Trophoblast cell (in vitro differentiated cells and primary cell): ENCODE data around the gene FRMD1.

Experiments used
- DNase-seq, 2 donors: peaks; one replicate each; pipeline ENCODE4 v3.0.0-alpha.2; 2016
- H2AFZ ChIP-seq: 2 replicates; pipeline ENCODE4 v1.6.1; 2013; ENCODE audit warnings: low read length, moderate library complexity, mild to moderate bottlenecking; ENCODE audit not compliant: insufficient read depth, poor library complexity
- H2AK5ac ChIP-seq: 2 replicates; pipeline ENCODE4 v1.6.1; 2013; ENCODE audit warnings: mild to moderate bottlenecking, low read length
- H2BK120ac ChIP-seq: 2 replicates; pipeline ENCODE4 v1.6.1; 2013; ENCODE audit warnings: low read length, mild to moderate bottlenecking, moderate library complexity; ENCODE audit not compliant: insufficient read depth, poor library complexity
- H2BK12ac ChIP-seq: 2 replicates; pipeline ENCODE4 v1.6.1; 2013; ENCODE audit warnings: mild to moderate bottlenecking, low read length, moderate library complexity
- H2BK5ac ChIP-seq: 2 replicates; pipeline ENCODE4 v1.6.1; 2013; ENCODE audit warnings: low read length, low read depth, moderate library complexity, mild to moderate bottlenecking; ENCODE audit not compliant: poor library complexity
- H3K14ac ChIP-seq: 2 replicates; pipeline ENCODE4 v1.6.1; 2013; ENCODE audit warnings: mild to moderate bottlenecking, low read length
- H3K18ac ChIP-seq: 2 replicates; pipeline ENCODE4 v1.6.1; 2013; ENCODE audit warnings: mild to moderate bottlenecking, low read length
- H3K23ac ChIP-seq: 2 replicates; pipeline ENCODE4 v1.6.1; 2013; ENCODE audit warnings: low read length
- H3K27ac ChIP-seq: 2 replicates; pipeline ENCODE4 v1.5.1; 2013; ENCODE audit warnings: low read depth, mild to moderate bottlenecking, inconsistent platforms, low read length, moderate library complexity
- H3K27me3 ChIP-seq: 2 replicates; pipeline ENCODE4 v1.6.1; 2013; ENCODE audit warnings: inconsistent platforms, mild to moderate bottlenecking, low read length, moderate library complexity; ENCODE audit not compliant: insufficient read depth
- H3K36me3 ChIP-seq, 2 experiments: 1 replicate in 1 of 2; 2 replicates in 1 of 2; pipeline ENCODE4 v1.6.1; 2013; ENCODE audit warnings: low read length in 2 of 2, mild to moderate bottlenecking in 2 of 2, moderate library complexity in 1 of 2; ENCODE audit not compliant: insufficient read depth in 2 of 2, control insufficient read depth in 1 of 2
- H3K4ac ChIP-seq: 2 replicates; pipeline ENCODE4 v1.6.1; 2013; ENCODE audit warnings: low read depth, mild to moderate bottlenecking, low read length, moderate library complexity
- H3K4me1 ChIP-seq, 2 experiments: 1 replicate in 1 of 2; 2 replicates in 1 of 2; pipeline ENCODE4 v1.6.1; 2013; ENCODE audit warnings: low read length in 2 of 2, mild to moderate bottlenecking in 2 of 2, moderate library complexity in 1 of 2; ENCODE audit not compliant: insufficient read depth in 2 of 2, control insufficient read depth in 1 of 2
- H3K4me2 ChIP-seq: 2 replicates; pipeline ENCODE4 v1.6.1; 2013; ENCODE audit warnings: inconsistent platforms, mild to moderate bottlenecking, low read length, moderate library complexity
- H3K4me3 ChIP-seq: 2 replicates; pipeline ENCODE4 v1.5.1; 2013; ENCODE audit warnings: mild to moderate bottlenecking, low read depth, low read length, inconsistent platforms
- H3K79me1 ChIP-seq: one replicate; pipeline ENCODE4 v1.6.1; 2013; ENCODE audit warnings: low read length
- H3K79me2 ChIP-seq: 2 replicates; pipeline ENCODE4 v1.6.1; 2013; ENCODE audit warnings: low read length, mild to moderate bottlenecking; ENCODE audit not compliant: control insufficient read depth, insufficient read depth, poor library complexity
- H3K9ac ChIP-seq: 2 replicates; pipeline ENCODE4 v1.6.1; 2013; ENCODE audit warnings: mild to moderate bottlenecking, low read length
- H3K9me3 ChIP-seq: 2 replicates; pipeline ENCODE4 v1.6.1; 2013; ENCODE audit warnings: low read depth, mild to moderate bottlenecking, control low read depth, inconsistent platforms, low read length; ENCODE audit not compliant: insufficient read depth
- H4K12ac ChIP-seq: 2 replicates; pipeline ENCODE4 v1.6.1; 2013; ENCODE audit warnings: low read depth, mild to moderate bottlenecking, low read length, moderate library complexity
- H4K8ac ChIP-seq: 2 replicates; pipeline ENCODE4 v1.6.1; 2013; ENCODE audit warnings: low read depth, mild to moderate bottlenecking, low read length, moderate library complexity
- H4K91ac ChIP-seq: one replicate; pipeline ENCODE4 v1.6.1; 2013; ENCODE audit warnings: low read depth, mild to moderate bottlenecking, low read length, moderate library complexity
- WGBS: extraction: QIAGEN DNeasy Blood & Tissue Kit; methylation state at CpG from one replicate; pipeline ENCODE4 v1.1.7; 2013; ENCODE audit warnings: missing lambda C conversion rate; ENCODE audit not compliant: insufficient read length, insufficient coverage; ENCODE audit errors: extremely low coverage; 5-methylcytosine and 5-hydroxymethylcytosine counted together

Gene FRMD1

DNA sequence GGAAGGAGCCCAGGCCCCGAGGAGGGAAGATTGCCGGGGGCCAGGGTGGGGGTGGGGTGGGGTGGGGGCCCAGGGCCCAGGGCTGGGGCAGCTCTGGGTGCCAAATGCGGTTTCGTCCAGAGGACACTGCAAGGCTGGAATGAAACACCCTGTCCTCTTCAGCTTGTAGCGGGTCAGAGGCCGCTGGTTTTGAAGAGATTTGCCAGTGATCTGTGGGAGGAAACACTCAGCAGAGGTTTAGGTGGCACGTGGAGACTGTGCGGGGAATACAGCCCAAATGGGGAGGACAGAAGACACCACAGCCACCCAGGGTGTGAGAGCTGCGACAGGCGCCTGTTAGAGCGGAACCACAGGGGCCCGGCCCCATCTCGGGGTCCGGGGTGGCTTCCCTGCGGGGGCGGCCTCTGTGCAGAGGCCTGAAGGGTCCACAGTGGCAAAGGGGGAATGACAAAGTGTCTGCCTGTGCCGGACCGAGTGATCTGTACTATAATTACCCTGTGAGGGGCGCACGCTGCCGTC lies 29.2 kb downstream of the FRMD1 start:
- Histone ChIP-seq H3K79me2 (no peaks in the 10 kb centered on the region), H3K18ac (no peak overlapping the region), H2AK5ac (no peak overlapping the region), H3K4me3 (no peak overlapping the region), H4K12ac (no peak overlapping the region), H3K14ac (no peak overlapping the region), H3K23ac (no peak overlapping the region), H2BK12ac (no peak overlapping the region), H3K4me2 (no peak overlapping the region), H4K91ac (no peak overlapping the region), H3K27me3 (no peaks in the 10 kb centered on the region), H3K27ac (no peak overlapping the region), H2AFZ (no peak overlapping the region), H3K4ac (no peak overlapping the region), H3K36me3 (no peaks in the 10 kb centered on the region), H4K8ac (no peak overlapping the region), H2BK5ac (no peak overlapping the region), H3K79me1 (no peaks in the 10 kb centered on the region), H3K9me3 (no peaks in the 10 kb centered on the region), H3K9ac (no peak overlapping the region), H2BK120ac (no peak overlapping the region), H3K4me1 (peaks cover 3 to 5% of the 10 kb centered on the region in 2 experiments)
- WGBS: no CpG with 5 or more reads among the region's 21 CpGs
- DNase-seq: no peak

DNA sequence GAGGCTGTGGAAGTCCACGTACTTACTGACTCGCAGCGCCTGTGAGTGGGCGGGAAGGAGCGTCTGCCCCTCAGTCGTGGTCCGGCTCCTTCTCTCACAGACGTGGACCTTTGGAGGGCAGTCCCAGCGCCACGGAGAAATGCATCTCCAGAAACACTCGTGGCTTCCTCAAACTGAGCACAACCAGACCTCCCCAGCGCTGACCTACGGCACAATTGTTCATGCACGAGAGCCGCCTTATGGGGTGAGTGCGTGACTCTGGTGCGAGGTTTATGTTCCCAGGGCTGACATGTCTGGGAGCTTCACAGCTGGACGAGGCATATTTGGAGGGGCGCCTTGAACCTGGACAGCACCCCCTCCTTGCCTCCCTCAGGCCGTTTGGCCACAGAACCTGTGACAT lies 29.7 kb downstream of the FRMD1 start:
- Histone ChIP-seq H3K79me2 (no peaks in the 10 kb centered on the region), H3K9me3 (no peaks in the 10 kb centered on the region), H3K27me3 (no peaks in the 10 kb centered on the region), H2BK5ac (no peak overlapping the region), H3K4me3 (no peak overlapping the region), H2BK120ac (no peak overlapping the region), H3K23ac (no peak overlapping the region), H4K91ac (no peak overlapping the region), H3K4me1 (peaks cover 3 to 5% of the 10 kb centered on the region in 2 experiments), H2AK5ac (no peak overlapping the region), H3K18ac (no peak overlapping the region), H3K79me1 (no peaks in the 10 kb centered on the region), H3K14ac (no peak overlapping the region), H2AFZ (no peak overlapping the region), H4K12ac (no peak overlapping the region), H3K27ac (no peak overlapping the region), H3K4ac (no peak overlapping the region), H3K4me2 (no peak overlapping the region), H3K36me3 (no peaks in the 10 kb centered on the region), H3K9ac (no peak overlapping the region), H4K8ac (no peak overlapping the region), H2BK12ac (no peak overlapping the region)
- no peak for DNase-seq
- no CpG with 5 or more reads among the region's 20 CpGs for WGBS

DNA sequence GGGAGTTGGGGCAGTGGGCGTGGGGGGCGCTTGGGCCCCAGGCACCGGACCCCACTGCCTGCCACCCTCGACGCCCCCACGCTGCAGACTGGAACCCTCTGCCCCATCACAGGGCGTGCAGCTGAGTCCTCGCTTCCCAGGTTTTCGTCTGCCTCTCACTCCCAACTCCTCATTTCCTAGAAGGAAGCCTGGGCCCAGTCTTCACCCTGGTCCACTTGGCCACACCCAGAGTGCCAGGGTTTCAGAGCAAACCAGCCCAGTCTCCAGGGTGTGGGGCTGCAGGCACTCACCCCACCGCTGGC lies 30.3 kb downstream of the FRMD1 start:
- Histone ChIP-seq H3K79me1 (no peaks in the 10 kb centered on the region), H2BK12ac (no peak overlapping the region), H3K18ac (no peak overlapping the region), H3K36me3 (no peaks in the 10 kb centered on the region), H2BK5ac (no peak overlapping the region), H3K9me3 (no peaks in the 10 kb centered on the region), H2AK5ac (no peak overlapping the region), H3K9ac (no peak overlapping the region), H3K4ac (no peak overlapping the region), H3K79me2 (no peaks in the 10 kb centered on the region), H3K27me3 (no peaks in the 10 kb centered on the region), H4K8ac (no peak overlapping the region), H3K27ac (no peak overlapping the region), H3K4me1 (peaks cover 6 to 7% of the 10 kb centered on the region in 2 experiments), H3K4me2 (no peak overlapping the region), H2BK120ac (no peak overlapping the region), H4K91ac (no peak overlapping the region), H2AFZ (no peak overlapping the region), H3K23ac (no peak overlapping the region), H3K4me3 (no peak overlapping the region), H3K14ac (no peak overlapping the region), H4K12ac (no peak overlapping the region)
- no peak for DNase-seq
- WGBS: no CpG with 5 or more reads among the region's 10 CpGs

DNA sequence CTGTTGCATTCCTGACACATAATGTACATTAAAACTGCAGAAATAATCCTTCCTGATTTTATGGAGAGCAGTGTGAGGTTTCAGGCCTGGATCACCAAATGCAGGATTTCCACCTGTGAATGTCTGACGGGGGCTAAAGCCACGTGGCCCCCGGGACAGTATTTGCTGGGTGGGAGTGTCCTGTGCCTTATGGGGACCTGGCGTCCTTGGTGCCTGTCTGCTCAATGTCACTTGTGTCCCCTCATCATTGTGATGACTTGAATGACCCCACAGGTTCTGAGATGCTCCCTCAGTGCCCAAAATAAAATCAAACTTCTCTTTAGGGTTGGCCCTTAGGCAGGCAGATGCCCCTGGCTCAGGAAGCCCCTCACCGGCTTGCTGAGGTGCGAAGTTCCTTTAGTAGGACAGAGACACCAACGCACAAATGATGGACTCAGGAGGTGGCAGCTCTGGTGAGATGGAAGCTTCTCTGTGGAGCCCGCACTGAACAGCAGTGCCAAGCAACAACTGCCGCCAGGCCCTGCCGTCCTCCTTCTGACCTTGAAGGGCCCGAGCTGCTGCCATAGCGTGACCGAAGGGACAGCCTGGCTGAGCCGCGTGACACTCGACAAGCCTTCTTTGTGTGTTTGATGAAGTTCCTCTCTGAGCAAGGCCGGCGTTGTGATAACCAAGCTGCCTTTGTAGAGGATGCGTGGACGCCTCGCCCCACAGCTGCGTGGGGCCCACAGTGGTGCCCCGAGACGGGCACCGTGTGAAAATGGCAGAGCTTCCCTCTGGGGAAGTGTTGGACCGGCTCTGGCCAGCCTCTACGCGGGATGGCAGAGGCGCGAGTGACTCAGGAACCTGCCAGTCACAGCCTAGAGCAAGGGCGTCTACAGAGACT lies 30.9 kb downstream of the FRMD1 start:
- no peak overlapping the region for H2BK120ac ChIP-seq
- H3K27ac ChIP-seq: no peak overlapping the region
- H3K9me3 ChIP-seq: no peaks in the 10 kb centered on the region
- no peak overlapping the region for H3K23ac ChIP-seq
- no peak overlapping the region for H2BK12ac ChIP-seq
- no CpG with 5 or more reads among the region's 31 CpGs for WGBS
- H3K36me3 ChIP-seq: no peaks in the 10 kb centered on the region
- no peak overlapping the region for H2AK5ac ChIP-seq
- H3K79me1 ChIP-seq: no peaks in the 10 kb centered on the region
- H3K4me1 ChIP-seq: peaks cover 11 to 13% of the 10 kb centered on the region in 2 experiments
- no peak for DNase-seq
- H3K4me3 ChIP-seq: no peak overlapping the region
- H3K4me2 ChIP-seq: no peak overlapping the region
- H3K14ac ChIP-seq: no peak overlapping the region
- H4K8ac ChIP-seq: no peak overlapping the region
- no peak overlapping the region for H3K4ac ChIP-seq
- H4K12ac ChIP-seq: no peak overlapping the region
- no peaks in the 10 kb centered on the region for H3K27me3 ChIP-seq
- no peak overlapping the region for H4K91ac ChIP-seq
- H3K18ac ChIP-seq: no peak overlapping the region
- no peaks in the 10 kb centered on the region for H3K79me2 ChIP-seq
- H3K9ac ChIP-seq: no peak overlapping the region
- H2AFZ ChIP-seq: no peak overlapping the region
- H2BK5ac ChIP-seq: no peak overlapping the region
